Measurements from ENCODE around the gene CRB2.

Gene CRB2

DNA sequence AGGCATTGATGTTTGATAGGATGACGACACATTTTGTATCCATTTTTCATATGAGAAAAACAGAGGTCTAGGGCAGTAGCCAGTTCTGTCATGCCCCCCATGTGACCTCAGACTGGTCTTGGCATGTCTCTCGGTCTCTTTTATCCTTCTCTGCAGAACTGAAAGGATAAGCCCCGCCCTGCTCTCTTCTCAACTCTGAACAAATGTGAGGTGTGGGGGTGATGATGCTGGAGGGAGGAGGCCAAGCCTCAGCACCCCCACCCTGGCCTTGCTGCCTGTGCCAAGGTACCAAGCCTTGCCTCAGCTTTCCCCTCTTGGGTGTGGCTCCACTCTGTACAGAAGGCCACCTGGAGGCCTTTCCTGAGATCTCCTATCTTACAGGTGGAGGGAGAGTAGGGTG is 19.5 kb upstream of the CRB2 start:
- no peak for FAIRE-seq
- TF ChIP-seq, protein P1, sequence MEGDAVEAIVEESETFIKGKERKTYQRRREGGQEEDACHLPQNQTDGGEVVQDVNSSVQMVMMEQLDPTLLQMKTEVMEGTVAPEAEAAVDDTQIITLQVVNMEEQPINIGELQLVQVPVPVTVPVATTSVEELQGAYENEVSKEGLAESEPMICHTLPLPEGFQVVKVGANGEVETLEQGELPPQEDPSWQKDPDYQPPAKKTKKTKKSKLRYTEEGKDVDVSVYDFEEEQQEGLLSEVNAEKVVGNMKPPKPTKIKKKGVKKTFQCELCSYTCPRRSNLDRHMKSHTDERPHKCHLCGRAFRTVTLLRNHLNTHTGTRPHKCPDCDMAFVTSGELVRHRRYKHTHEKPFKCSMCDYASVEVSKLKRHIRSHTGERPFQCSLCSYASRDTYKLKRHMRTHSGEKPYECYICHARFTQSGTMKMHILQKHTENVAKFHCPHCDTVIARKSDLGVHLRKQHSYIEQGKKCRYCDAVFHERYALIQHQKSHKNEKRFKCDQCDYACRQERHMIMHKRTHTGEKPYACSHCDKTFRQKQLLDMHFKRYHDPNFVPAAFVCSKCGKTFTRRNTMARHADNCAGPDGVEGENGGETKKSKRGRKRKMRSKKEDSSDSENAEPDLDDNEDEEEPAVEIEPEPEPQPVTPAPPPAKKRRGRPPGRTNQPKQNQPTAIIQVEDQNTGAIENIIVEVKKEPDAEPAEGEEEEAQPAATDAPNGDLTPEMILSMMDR (IDR thresholded peaks at IDR 0.05; ENCODE audit: insufficient read depth, missing control alignments), result no peak
- DNase-seq (ENCODE audit: insufficient read length, low spot score), result no peak

GRCh38 chr9:123336959-123337358 is 19.0 kb upstream of the CRB2 start:
- TF ChIP-seq, protein P1 (IDR thresholded peaks at IDR 0.05; ENCODE audit: insufficient read depth, missing control alignments), result no peak
- DNase-seq (ENCODE audit: insufficient read length, low spot score), result no peak
- FAIRE-seq, result no peak

DNA sequence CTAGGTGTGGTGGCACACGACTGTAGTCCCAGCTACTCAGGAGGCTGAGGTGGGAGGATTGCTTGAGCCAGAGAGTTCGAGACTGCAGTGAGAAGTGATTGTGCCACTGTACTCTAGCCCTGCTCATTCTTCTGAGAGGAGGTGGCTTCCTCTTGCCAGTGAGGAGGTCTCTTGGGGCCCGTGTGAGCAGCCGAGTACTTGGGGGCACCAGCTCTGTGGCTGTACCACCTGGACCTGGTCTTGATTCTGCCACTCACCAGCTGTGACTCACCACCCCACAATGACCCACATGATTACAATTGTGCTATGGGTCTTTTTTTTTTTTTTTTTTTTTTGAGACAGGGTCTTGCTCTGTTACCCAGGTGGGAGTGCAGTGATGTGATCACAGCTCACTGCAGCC is 18.0 kb upstream of the CRB2 start:
- FAIRE-seq (no peak), DNase-seq (ENCODE audit: insufficient read length, low spot score) (no peak)
- TF ChIP-seq, protein P1 (IDR thresholded peaks at IDR 0.05; ENCODE audit: insufficient read depth, missing control alignments), result no peak

GRCh38 chr9:123338710-123339665 is 17.0 kb upstream of the CRB2 start:
- FAIRE-seq (no peak), DNase-seq (ENCODE audit: insufficient read length, low spot score) (no peak)
- TF ChIP-seq, protein P1 (IDR thresholded peaks at IDR 0.05; ENCODE audit: insufficient read depth, missing control alignments), result no peak

- no peak for DNase-seq (ENCODE audit: insufficient read length, low spot score)
Observed at GRCh38 chr9:123339666-123340510, 16.1 kb upstream of the CRB2 start.

GRCh38 chr9:123341816-123342215 is 14.2 kb upstream of the CRB2 start:
- TF ChIP-seq, protein P1 (IDR thresholded peaks at IDR 0.05; ENCODE audit: insufficient read depth, missing control alignments), result no peak
- DNase-seq (ENCODE audit: insufficient read length, low spot score) (no peak), FAIRE-seq (no peak)

More at GRCh38 chr9:123339666-123340510, 16.1 kb upstream of the CRB2 start:
- no peak for FAIRE-seq
- TF ChIP-seq, protein P1 (IDR thresholded peaks at IDR 0.05; ENCODE audit: insufficient read depth, missing control alignments), result no peak
